ENCODE results near the gene HAPLN1. TPM values are rescaled to one million over a fixed set of nuclear protein-coding genes. Genes with fewer than 3 reads are reported as not detected.

HAPLN1 gene
- total RNA-seq, result 0.77 and 1.1 TPM in 2 replicates

DNA sequence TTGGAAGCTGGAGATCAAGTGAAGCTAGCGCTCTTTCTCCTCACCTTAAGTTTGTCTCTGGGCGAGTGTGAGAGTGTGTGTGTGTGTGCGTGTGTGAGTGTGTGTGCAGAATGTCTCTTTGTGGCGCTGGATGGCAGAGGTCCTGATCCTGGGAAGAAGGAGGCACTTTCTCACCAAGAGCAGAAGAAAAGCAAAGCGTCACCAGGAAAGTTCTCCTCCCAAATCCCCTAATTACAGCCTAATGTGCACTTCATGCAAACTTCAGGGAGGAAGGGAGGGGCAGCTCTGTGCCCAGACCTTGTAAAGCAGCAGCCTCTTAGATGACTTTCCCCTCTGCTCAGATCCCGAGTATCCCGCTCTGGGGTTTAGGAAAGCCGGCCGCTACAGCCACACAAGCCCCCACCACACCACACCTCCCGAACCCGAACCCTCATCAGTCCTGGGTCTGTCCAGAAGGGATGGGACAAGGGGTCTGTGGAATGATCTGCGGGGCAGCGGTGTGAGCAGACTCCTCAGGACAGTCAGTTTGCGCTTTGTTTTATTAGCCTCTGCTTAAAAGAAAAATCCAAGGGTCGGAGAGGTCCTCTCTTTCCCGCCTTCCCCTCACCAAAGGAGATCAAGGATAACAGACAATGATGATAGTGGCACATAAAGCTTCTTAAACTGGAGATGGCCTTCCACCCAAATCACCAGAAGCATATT is at the start of gene HAPLN1:
Gene HAPLN1, minus strand, starts transcription at position 20 of the 702 bp plus-strand sequence. CDS start 47,332 bp downstream, outside the sequence.

Other genes starting within 250 kb of the HAPLN1 start
- gene VCAN, start 249.1 kb downstream of the HAPLN1 start, total RNA-seq, result 388 and 432 TPM in 2 replicates